ENCODE measurements around the gene LY9. TPM values are rescaled to one million over a fixed set of nuclear protein-coding genes. Genes with fewer than 3 reads are reported as not detected.

The LY9 gene
- total and polyA plus RNA-seq, 3 donors from 2014 or later = 0.68 to 0.71 TPM; not detected in 1

DNA sequence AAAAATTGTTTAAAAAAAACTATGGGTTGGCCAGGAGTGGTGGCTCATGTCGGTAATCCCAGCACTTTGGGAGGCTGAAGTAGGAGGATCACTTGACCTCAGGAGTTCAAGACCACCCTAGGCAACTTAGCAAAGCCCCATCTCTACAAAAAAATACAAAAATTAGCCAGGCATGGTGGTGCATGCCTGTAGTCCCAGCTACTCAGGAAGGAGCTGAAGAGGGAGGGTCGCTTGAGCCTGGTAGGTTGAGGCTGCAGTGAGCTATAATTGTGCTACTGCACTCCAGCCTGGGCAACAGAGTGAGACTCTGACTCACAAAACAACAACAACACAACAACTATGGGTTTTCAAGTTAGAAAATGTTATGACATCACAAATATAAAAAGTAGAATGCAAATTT, 40.5 kb upstream of the LY9 start:
- WGBS, 2 donors = 89 to 100% methylated on average over 2 of the region's 2 CpGs
- Histone ChIP-seq H3K27me3 (no peaks in the 10 kb centered on the region), H3K27ac (no peak overlapping the region), H3K4me1 (peaks cover 8% of the 10 kb centered on the region), H3K36me3 (ENCODE audit: low read depth, missing control alignments) (no peaks in the 10 kb centered on the region), H3K9me3 (no peaks in the 10 kb centered on the region), H3K4me3 (no peak overlapping the region)
- no peak for DNase-seq
- TF ChIP-seq POLR2A (IDR thresholded peaks at IDR 0.05) = no peak
- TF ChIP-seq, protein P1, sequence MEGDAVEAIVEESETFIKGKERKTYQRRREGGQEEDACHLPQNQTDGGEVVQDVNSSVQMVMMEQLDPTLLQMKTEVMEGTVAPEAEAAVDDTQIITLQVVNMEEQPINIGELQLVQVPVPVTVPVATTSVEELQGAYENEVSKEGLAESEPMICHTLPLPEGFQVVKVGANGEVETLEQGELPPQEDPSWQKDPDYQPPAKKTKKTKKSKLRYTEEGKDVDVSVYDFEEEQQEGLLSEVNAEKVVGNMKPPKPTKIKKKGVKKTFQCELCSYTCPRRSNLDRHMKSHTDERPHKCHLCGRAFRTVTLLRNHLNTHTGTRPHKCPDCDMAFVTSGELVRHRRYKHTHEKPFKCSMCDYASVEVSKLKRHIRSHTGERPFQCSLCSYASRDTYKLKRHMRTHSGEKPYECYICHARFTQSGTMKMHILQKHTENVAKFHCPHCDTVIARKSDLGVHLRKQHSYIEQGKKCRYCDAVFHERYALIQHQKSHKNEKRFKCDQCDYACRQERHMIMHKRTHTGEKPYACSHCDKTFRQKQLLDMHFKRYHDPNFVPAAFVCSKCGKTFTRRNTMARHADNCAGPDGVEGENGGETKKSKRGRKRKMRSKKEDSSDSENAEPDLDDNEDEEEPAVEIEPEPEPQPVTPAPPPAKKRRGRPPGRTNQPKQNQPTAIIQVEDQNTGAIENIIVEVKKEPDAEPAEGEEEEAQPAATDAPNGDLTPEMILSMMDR (IDR thresholded peaks at IDR 0.05) = no peak
- intact Hi-C loops (cut with DNase I; ENCODE audit: low total_unique reads) = no loop called here

DNA sequence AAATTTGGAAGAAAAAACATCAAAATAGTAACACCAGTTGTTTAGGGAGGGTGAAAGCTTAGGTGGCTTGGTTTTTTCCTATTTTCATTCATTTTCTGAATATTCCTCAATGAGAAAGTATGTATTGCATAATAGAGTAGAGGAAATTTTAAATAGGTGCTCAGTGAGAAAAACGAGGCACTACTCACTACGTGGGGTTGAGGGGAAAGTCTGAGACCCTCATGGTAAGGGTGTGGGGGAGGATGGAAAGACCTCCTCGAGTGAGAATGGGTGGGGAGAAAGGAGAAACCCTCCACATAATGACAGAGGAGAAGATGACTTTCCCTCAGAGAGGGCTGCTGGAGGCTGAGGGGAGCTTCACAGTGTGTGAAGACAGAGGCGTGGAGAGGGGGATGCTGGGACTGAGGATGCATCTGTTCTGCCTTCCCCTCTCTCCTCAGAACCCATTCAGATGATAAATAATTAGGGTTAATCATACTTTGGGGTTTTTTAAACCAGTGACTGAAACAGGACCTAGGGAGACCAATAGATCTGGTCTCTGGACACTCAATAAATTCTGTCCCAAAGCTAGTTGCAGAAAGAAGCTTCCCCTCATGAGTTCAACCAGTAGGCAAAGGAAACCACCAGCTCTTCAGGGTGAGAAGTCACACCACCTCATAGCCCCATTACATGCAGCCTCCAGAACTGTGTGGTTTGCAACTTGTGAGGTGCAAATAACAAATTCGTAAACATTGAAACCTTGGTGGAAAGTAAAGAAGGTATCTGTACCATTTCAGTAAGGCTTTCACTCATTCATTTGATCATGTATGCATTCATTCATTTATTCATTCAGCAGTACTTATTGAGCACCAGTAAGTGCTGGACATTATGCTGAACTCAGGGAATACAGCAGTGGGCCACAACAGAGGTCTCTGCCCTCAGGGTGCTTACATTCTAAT, 39.8 kb upstream of the LY9 start:
- 83 to 85% methylated on average over 5 of the region's 5 CpGs for WGBS, 2 donors
- intact Hi-C loops (cut with DNase I; ENCODE audit: low total_unique reads) = no loop called here
- H3K27ac ChIP-seq = no peak overlapping the region

DNA sequence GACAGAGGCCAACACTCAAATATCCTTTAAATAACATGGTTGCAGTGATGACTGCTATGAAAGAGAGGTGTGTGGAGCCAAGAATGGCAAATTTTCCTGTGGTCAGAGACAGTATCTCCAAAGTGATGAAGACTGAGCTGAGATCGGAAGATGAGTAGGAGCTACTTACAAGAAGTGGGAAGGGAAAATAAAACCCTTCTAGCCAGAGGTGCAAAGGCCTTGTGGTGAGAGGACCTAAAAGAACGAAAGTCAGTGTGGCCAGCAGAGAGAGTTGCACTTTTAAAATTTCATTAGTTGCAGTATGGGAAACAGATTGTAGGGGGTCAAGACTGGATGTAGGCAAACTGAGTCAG, 39.1 kb upstream of the LY9 start:
- H3K27ac ChIP-seq = no peak overlapping the region
- intact Hi-C loops (cut with DNase I; ENCODE audit: low total_unique reads) = no loop called here
- H3K36me3 ChIP-seq (ENCODE audit: low read depth, missing control alignments) = no peaks in the 10 kb centered on the region
- H3K4me1 ChIP-seq = peaks cover 8% of the 10 kb centered on the region
- H3K27me3 ChIP-seq = no peaks in the 10 kb centered on the region
- WGBS, 2 donors = 94 to 97% methylated on average over 2 of the region's 2 CpGs
- no peak for TF ChIP-seq POLR2A (IDR thresholded peaks at IDR 0.05)
- TF ChIP-seq, protein P1 (IDR thresholded peaks at IDR 0.05) = no peak
- H3K4me3 ChIP-seq = no peak overlapping the region
- no peak for DNase-seq
- no peaks in the 10 kb centered on the region for H3K9me3 ChIP-seq

More for the DNA sequence above, 39.8 kb upstream of the LY9 start:
- no peak for TF ChIP-seq POLR2A (IDR thresholded peaks at IDR 0.05)
- TF ChIP-seq, protein P1 (IDR thresholded peaks at IDR 0.05) = no peak
- no peak for DNase-seq
- H3K4me1 ChIP-seq = peaks cover 8% of the 10 kb centered on the region
- H3K36me3 ChIP-seq (ENCODE audit: low read depth, missing control alignments) = no peaks in the 10 kb centered on the region
- no peaks in the 10 kb centered on the region for H3K27me3 ChIP-seq
- H3K4me3 ChIP-seq = no peak overlapping the region
- no peaks in the 10 kb centered on the region for H3K9me3 ChIP-seq

DNA sequence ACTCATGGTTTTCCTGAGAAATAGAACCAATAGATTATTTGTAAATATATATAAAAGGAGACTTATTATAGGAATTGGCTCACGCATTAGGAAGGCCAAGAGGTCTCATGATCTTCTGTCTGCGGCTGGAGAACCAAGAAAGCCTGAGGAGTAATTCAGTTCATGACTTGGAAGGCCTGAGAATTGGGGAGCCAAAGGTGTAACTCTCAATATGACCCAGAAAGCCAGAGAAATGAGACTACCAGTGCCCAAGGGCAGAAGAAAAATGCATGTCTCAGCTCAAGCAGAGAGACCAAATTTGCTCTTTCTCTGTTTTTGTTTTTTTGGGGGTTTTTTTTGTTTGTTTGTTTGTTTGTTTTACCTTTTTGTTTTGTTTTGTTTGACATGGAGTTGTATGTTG, 37.5 kb upstream of the LY9 start:
- WGBS, 2 donors = 97 to 100% methylated on average over 2 of the region's 2 CpGs
- H3K9me3 ChIP-seq = no peaks in the 10 kb centered on the region
- TF ChIP-seq, protein P1 (IDR thresholded peaks at IDR 0.05) = no peak
- no peak for TF ChIP-seq POLR2A (IDR thresholded peaks at IDR 0.05)
- intact Hi-C loops (cut with DNase I; ENCODE audit: low total_unique reads) = no loop called here
- no peaks in the 10 kb centered on the region for H3K4me1 ChIP-seq
- H3K4me3 ChIP-seq = no peak overlapping the region
- H3K27ac ChIP-seq = no peak overlapping the region
- no peaks in the 10 kb centered on the region for H3K36me3 ChIP-seq (ENCODE audit: low read depth, missing control alignments)
- H3K27me3 ChIP-seq = no peaks in the 10 kb centered on the region
- DNase-seq = no peak

DNA sequence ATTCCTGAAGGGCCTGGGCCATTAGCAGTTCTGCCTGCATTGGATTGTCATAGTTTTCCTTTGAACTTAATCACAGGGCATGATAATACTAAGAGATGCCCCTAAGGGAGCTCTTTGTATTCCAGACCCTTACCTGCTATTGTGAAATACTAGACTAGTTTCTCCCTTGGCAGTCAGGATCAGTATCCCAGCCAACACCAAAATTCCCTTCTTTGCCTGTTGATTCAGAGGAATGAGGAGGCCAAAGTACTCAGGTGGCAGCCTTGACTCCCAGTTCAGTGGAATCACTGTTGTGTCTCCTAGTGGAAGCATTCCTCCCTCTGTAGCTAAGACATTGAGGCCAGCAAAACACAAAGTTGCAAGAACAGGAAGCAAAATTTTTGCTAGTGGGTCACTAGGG, 36.2 kb upstream of the LY9 start:
- TF ChIP-seq, protein P1 (IDR thresholded peaks at IDR 0.05) = no peak
- TF ChIP-seq POLR2A (IDR thresholded peaks at IDR 0.05) = no peak
- H3K36me3 ChIP-seq (ENCODE audit: low read depth, missing control alignments) = no peaks in the 10 kb centered on the region
- intact Hi-C loops (cut with DNase I; ENCODE audit: low total_unique reads) = no loop called here
- H3K4me1 ChIP-seq = no peaks in the 10 kb centered on the region
- H3K4me3 ChIP-seq = no peak overlapping the region
- no peak for DNase-seq
- H3K27ac ChIP-seq = no peak overlapping the region
- no peaks in the 10 kb centered on the region for H3K27me3 ChIP-seq
- no peaks in the 10 kb centered on the region for H3K9me3 ChIP-seq

Data from testis (tissue), 3 donors.